Measurements from ENCODE around the gene RAPGEFL1. TPM values are rescaled to one million over a fixed set of nuclear protein-coding genes. Genes with fewer than 3 reads are reported as not detected.
"Not testable (repeated sequence)": the region's sequence is repeated elsewhere in the genome, so short reads cannot be mapped to it uniquely, and the experiment has no call there.

The RAPGEFL1 gene
- total RNA-seq, 2 experiments from 2014 or later = 3.8 to 5.4 TPM

DNA sequence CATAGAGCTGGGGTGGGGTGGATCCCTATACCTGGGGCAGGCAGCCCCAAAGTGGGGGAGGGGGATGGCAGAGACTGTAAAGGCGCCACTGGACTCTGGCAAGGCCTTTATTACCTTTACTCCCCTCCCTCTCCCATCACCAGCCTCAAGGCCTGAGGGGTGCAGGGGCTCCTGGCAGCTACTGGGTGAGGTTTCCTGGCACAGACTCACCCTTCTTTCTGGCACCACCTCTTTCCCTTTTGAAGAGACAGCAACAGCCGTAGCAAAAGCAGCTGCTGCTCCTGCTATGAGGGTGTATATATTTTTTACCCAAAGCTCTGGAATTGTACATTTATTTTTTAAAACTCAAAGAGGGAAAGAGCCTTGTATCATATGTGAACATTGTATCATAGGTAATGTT lies 17.6 kb downstream of the RAPGEFL1 start:
- intact Hi-C loops (cut with micrococcal nuclease) = no loop called here
- POLR2A ChIA-PET = interaction anchor here (1.4 kb wide), 1 partner anchor 14 kb away, joined by 3 read pairs; no protein-coding TSS in a partner anchor

DNA sequence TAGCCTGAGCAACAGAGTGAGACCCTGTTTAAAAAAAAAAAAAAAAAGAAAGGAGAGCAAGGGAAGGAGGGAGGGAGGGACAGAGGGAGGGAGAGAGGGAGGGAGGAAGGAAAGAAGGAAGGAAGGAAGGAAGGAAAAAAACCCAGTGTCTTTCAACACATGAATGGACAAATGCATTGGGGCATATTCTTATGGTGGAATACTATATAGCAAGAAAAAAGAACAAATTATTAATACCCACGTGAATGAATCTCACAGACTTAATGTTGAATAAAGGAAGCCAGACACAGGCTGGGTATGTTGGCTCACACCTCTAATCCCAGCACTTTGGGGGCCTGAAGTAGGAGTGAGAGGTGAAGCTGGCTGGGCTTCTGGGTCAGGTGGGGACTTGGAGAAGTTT lies 20.3 kb downstream of the RAPGEFL1 start:
- ChIA-PET CTCF (interaction anchor here (1.0 to 2.7 kb wide), 7 partner anchors 8 to 158 kb away, joined by 3 to 11 read pairs (median 5); no protein-coding TSS in a partner anchor), POLR2A (no interaction called here)
- TF ChIP-seq, protein P1, sequence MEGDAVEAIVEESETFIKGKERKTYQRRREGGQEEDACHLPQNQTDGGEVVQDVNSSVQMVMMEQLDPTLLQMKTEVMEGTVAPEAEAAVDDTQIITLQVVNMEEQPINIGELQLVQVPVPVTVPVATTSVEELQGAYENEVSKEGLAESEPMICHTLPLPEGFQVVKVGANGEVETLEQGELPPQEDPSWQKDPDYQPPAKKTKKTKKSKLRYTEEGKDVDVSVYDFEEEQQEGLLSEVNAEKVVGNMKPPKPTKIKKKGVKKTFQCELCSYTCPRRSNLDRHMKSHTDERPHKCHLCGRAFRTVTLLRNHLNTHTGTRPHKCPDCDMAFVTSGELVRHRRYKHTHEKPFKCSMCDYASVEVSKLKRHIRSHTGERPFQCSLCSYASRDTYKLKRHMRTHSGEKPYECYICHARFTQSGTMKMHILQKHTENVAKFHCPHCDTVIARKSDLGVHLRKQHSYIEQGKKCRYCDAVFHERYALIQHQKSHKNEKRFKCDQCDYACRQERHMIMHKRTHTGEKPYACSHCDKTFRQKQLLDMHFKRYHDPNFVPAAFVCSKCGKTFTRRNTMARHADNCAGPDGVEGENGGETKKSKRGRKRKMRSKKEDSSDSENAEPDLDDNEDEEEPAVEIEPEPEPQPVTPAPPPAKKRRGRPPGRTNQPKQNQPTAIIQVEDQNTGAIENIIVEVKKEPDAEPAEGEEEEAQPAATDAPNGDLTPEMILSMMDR (IDR thresholded peaks at IDR 0.05) = no peak
- no peaks in the 10 kb centered on the region for H3K36me3 Mint-ChIP-seq (ENCODE audit: low read depth)
- ATAC-seq (no peak), DNase-seq (no peak)
- peaks cover 12% of the 10 kb centered on the region for H3K4me1 Mint-ChIP-seq (ENCODE audit: low read depth)
- intact Hi-C loops (cut with micrococcal nuclease) = no loop called here
- H3K27me3 Mint-ChIP-seq = peaks cover 1% of the 10 kb centered on the region
- no peak overlapping the region for H3K4me3 Mint-ChIP-seq
- no peaks in the 10 kb centered on the region for H3K9me3 Mint-ChIP-seq
- no peak overlapping the region for H3K27ac Mint-ChIP-seq

More for the DNA sequence above, 17.6 kb downstream of the RAPGEFL1 start:
- TF ChIP-seq, protein P1 (IDR thresholded peaks at IDR 0.05) = no peak
- Mint-ChIP-seq H3K27ac (no peak overlapping the region), H3K27me3 (peaks cover 1% of the 10 kb centered on the region), H3K9me3 (no peaks in the 10 kb centered on the region), H3K36me3 (ENCODE audit: low read depth) (no peaks in the 10 kb centered on the region), H3K4me1 (ENCODE audit: low read depth) (peaks cover 17% of the 10 kb centered on the region), H3K4me3 (no peak overlapping the region)
- ATAC-seq (no peak), DNase-seq (no peak)
- CTCF ChIA-PET = interaction anchor here (1.1 to 7.8 kb wide), 3 partner anchors 15 to 181 kb away, joined by 3 to 78 read pairs (median 3); partner anchors contain the start of gene RAPGEFL1

DNA sequence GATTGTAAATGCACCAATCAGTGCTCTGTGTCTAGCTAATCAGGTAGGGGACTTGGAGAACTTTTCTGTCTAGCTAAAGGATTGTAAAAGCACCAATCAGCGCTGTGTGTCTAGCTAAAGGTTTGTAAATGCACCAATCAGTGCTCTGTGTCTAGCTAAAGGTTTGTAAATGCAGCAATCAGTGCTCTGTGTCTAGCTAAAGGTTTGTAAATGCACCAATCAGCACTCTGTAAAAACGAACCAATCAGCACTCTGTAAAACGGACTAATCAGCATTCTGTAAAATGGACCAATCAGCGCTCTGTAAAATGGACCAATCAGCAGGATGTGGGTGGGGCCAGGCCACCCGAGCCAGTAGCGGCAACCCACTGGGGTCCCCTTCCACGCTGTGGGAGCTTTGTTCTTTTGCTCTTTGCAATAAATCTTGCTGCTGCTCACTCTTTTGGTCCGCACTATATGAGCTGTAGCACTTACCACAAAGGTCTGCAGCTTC lies 20.7 kb downstream of the RAPGEFL1 start:
- H3K9me3 Mint-ChIP-seq; intact Hi-C loops (cut with micrococcal nuclease); H3K27me3 Mint-ChIP-seq; H3K36me3 Mint-ChIP-seq (ENCODE audit: low read depth); H3K27ac Mint-ChIP-seq: not testable (repeated sequence)
- CTCF ChIA-PET = interaction anchor here (0.8 to 2.7 kb wide), 11 partner anchors 9 to 575 kb away, joined by 3 to 11 read pairs (median 3); no protein-coding TSS in a partner anchor
- DNase-seq (peak; percentile 62), ATAC-seq (peak; percentile 37)
- POLR2A ChIA-PET = interaction anchor here (0.8 kb wide), 1 partner anchor 76 kb away, joined by 3 read pairs; no protein-coding TSS in a partner anchor
- H3K4me1 Mint-ChIP-seq (ENCODE audit: low read depth) = peaks cover 12% of the 10 kb centered on the region
- peak overlapping the region; percentile 63 for H3K4me3 Mint-ChIP-seq

DNA sequence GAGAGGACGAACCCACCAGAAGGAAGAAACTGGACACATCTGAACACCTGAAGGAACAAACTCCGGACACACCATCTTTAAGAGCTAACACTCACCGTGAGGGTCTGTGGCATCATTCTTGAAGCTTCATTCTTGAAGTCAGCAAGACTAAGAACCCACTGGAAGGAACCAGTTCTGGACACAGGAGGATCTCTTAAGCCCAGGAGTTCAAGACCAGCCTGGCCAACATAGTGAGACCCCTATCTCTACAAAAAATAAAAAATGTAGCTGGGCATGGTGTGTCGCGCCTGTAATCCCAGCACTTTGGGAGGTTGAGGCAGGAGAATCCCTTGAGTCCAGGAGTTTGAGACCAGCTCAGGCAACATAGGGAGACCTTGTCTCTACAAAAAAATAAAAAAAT lies 21.3 kb downstream of the RAPGEFL1 start:
- Mint-ChIP-seq H3K4me1 (ENCODE audit: low read depth) (peaks cover 12% of the 10 kb centered on the region), H3K9me3 (no peaks in the 10 kb centered on the region), H3K27me3 (peaks cover 3% of the 10 kb centered on the region), H3K4me3 (peak overlapping the region; percentile 63), H3K36me3 (ENCODE audit: low read depth) (no peaks in the 10 kb centered on the region), H3K27ac (no peak overlapping the region)
- TF ChIP-seq, protein P1 (IDR thresholded peaks at IDR 0.05) = no peak
- DNase-seq = no peak
- intact Hi-C loops (cut with micrococcal nuclease) = no loop called here
- no peak for ATAC-seq
- ChIA-PET POLR2A (interaction anchor here (0.8 kb wide), 1 partner anchor 76 kb away, joined by 3 read pairs; no protein-coding TSS in a partner anchor), CTCF (interaction anchor here (0.8 to 2.7 kb wide), 11 partner anchors 9 to 575 kb away, joined by 3 to 11 read pairs (median 3); no protein-coding TSS in a partner anchor)

DNA sequence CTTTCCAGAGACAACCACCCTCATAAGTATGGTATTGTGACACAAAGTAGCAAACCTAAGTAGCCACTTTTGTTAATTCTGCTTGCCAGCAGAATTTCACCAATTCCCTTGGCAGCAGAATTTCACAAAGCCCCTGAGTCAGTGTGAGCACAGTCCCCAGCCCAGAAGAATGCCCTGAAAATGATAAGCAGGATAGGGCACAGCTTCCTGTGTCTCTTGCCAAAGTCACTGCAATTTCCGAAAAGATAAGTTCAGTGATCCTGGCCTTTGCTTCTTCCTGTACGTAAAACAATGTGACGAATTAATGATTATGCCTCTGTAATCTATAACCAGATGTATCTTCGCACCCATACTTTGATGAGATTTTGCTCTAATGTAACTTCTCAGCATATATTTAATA lies 25.9 kb downstream of the RAPGEFL1 start:
- DNase-seq (no peak), ATAC-seq (no peak)
- no peak overlapping the region for H3K27ac Mint-ChIP-seq
- peaks cover 7% of the 10 kb centered on the region for H3K4me1 Mint-ChIP-seq (ENCODE audit: low read depth)
- intact Hi-C loops (cut with micrococcal nuclease) = loop anchor here (5.0 kb wide), 1 partner anchor 89 kb away; no protein-coding TSS in a partner anchor
- H3K36me3 Mint-ChIP-seq (ENCODE audit: low read depth) = no peaks in the 10 kb centered on the region
- H3K27me3 Mint-ChIP-seq = peaks cover 3% of the 10 kb centered on the region
- no peak overlapping the region for H3K4me3 Mint-ChIP-seq
- ChIA-PET POLR2A (no interaction called here), CTCF (interaction anchor here (1.1 to 5.0 kb wide), 8 partner anchors 12 to 176 kb away, joined by 3 to 45 read pairs (median 12); partner anchors contain the start of gene WIPF2)
- TF ChIP-seq, protein P1 (IDR thresholded peaks at IDR 0.05) = no peak
- H3K9me3 Mint-ChIP-seq = no peaks in the 10 kb centered on the region

DNA sequence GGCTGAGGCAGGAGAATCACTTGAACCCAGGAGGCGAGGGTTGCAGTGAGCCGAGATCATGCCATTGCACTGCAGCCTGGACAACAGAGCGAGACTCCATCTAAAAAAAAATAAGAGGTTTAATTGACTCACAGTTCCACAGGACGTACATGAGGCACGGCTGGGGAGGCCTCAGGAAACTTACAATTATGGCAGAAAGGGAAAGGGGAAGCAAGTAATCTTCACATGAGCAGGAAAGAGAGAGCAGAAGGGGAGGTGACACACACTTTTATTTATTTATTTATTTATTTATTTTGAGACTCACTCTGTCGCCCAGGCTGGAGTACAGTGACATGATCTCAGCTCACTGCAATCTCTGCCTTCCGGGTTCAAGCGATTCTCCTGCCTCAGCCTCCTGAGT lies 28.9 kb downstream of the RAPGEFL1 start:
- intact Hi-C loops (cut with micrococcal nuclease); ATAC-seq; CTCF ChIA-PET: not testable (repeated sequence)

More for the DNA sequence above, 28.9 kb downstream of the RAPGEFL1 start:
- DNase-seq; H3K4me1 Mint-ChIP-seq (ENCODE audit: low read depth); H3K4me3 Mint-ChIP-seq; H3K27me3 Mint-ChIP-seq; H3K9me3 Mint-ChIP-seq; H3K36me3 Mint-ChIP-seq (ENCODE audit: low read depth); H3K27ac Mint-ChIP-seq: not testable (repeated sequence)
- POLR2A ChIA-PET = interaction anchor here (0.6 kb wide), 1 partner anchor 239 kb away, joined by 3 read pairs; no protein-coding TSS in a partner anchor
